Measurements from ENCODE around the gene PCNT. TPM values are rescaled to one million over a fixed set of nuclear protein-coding genes. Genes with fewer than 3 reads are reported as not detected.
"Not testable (repeated sequence)": the region's sequence is repeated elsewhere in the genome, so short reads cannot be mapped to it uniquely, and the experiment has no call there.

Gene PCNT
- total RNA-seq, 1 donor from 2014 or later: 39.9 TPM

DNA sequence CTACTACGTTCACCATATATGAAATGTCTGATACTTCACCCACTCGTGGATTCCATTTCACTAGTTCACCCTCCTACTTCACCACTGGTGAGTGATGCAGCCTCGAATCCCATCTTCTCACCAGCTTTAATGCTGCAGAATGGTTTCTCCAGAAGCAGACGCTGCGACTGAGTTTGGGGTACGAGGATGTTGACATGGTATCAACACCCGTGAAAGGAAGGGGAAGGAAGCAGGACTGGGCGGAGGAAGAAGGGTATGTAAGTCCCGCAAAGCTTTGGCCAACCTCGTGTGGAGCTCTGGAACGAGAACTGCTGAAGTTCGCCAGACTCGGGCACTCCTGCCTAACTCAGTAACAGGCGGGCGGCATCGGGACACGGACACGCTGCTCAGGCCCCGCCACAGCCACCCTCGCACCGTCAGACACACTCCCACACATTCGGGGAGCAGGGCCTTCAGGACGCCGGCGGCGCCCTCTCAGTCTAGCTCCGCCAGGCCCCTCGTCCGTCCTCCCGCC lies 133.9 kb downstream of the PCNT start:
- TF ChIP-seq, protein P1, sequence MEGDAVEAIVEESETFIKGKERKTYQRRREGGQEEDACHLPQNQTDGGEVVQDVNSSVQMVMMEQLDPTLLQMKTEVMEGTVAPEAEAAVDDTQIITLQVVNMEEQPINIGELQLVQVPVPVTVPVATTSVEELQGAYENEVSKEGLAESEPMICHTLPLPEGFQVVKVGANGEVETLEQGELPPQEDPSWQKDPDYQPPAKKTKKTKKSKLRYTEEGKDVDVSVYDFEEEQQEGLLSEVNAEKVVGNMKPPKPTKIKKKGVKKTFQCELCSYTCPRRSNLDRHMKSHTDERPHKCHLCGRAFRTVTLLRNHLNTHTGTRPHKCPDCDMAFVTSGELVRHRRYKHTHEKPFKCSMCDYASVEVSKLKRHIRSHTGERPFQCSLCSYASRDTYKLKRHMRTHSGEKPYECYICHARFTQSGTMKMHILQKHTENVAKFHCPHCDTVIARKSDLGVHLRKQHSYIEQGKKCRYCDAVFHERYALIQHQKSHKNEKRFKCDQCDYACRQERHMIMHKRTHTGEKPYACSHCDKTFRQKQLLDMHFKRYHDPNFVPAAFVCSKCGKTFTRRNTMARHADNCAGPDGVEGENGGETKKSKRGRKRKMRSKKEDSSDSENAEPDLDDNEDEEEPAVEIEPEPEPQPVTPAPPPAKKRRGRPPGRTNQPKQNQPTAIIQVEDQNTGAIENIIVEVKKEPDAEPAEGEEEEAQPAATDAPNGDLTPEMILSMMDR (IDR thresholded peaks at IDR 0.05): no peak
- intact Hi-C loops (cut with DNase I): loop anchor here (1.0 to 5.0 kb wide), 2 partner anchors 134 to 231 kb away; partner anchors contain the start of genes LSS and PCNT
- H3K27me3 ChIP-seq: no peaks in the 10 kb centered on the region
- peak overlapping the region; percentile 80 to 83 for H3K27ac ChIP-seq
- H3K4me3 ChIP-seq: peak overlapping the region; percentile 89 to 99
- H3K9me3 ChIP-seq: no peaks in the 10 kb centered on the region
- peaks cover 0 to 18% of the 10 kb centered on the region in 2 donors for H3K4me1 ChIP-seq
- H3K36me3 ChIP-seq: no peaks in the 10 kb centered on the region
- peak in 1 of 2 donors; percentile 71 for DNase-seq (ENCODE audit: low spot score in 2 of 2)

DNA sequence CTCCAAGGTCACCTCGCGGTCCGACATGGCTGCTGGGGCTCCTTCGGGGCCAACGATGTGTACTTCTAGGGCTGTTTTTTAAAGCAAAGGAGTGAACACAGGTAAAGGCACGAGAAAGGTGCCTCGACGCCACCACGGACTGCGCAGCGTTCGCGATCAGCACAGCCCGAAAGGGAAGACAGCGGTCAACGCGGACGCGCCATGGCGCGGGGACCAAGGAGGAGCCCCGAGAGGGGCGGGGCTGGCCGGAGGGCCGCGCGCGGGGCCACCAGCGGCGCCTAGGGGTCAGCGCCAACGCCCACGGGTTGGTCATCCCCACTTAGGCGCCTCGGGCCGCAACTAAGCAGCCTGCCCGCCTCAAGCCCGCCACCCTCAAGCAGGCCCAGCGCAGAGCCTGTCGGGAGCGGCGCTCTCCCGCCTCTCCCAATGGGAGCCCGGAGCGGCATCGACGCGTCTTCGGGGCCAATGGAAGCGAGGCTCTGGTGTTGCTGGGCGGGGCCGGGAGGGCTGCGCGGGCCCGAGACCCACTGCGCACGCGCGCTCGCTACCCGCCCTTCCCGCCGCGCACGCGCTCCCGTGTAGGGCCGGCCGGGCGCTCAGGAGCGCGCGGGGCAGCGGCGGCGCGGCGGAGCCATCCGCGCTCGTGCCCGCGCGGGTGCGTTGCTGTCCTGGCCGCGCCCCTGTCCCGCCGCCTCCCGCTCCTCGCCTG lies 134.5 kb downstream of the PCNT start, which contains the start of gene DIP2A:
DIP2A (plus strand) TSS at position 577 of the 709 bp plus-strand sequence. CDS start 241 bp downstream, outside the sequence.
- Histone ChIP-seq H3K4me1 (peaks cover 0 to 18% of the 10 kb centered on the region in 2 donors), H3K9me3 (no peaks in the 10 kb centered on the region), H3K4me3 (peak within 1 kb of the TSS; percentile 89 to 99), H3K36me3 (no peaks in the 10 kb centered on the region), H3K27ac (peak within 1 kb of the TSS; percentile 80 to 83), H3K27me3 (no peaks in the 10 kb centered on the region)
- DNase-seq (ENCODE audit: low spot score in 2 of 2): peak; percentile 82 to 97
- TF ChIP-seq, protein P1 (IDR thresholded peaks at IDR 0.05): peak in 2 of 3 experiments; percentile 8 to 23
- intact Hi-C loops (cut with DNase I): loop anchor here (1.0 to 5.0 kb wide), 2 partner anchors 134 to 231 kb away; partner anchors contain the start of genes LSS and PCNT

GRCh38 chr21:46459024-46459355 lies 135.0 kb downstream of the PCNT start:
- Histone ChIP-seq H3K27me3 (no peaks in the 10 kb centered on the region), H3K27ac (peak overlapping the region; percentile 74 to 83), H3K36me3 (no peaks in the 10 kb centered on the region), H3K4me1 (peaks cover 0 to 18% of the 10 kb centered on the region in 2 donors), H3K9me3 (no peaks in the 10 kb centered on the region), H3K4me3 (peak overlapping the region; percentile 89 to 98)
- intact Hi-C loops (cut with DNase I): loop anchor here (5.0 kb wide), 1 partner anchor 232 kb away; the partner anchor contains the start of gene LSS
- TF ChIP-seq, protein P1 (IDR thresholded peaks at IDR 0.05): no peak
- DNase-seq (ENCODE audit: low spot score in 2 of 2): no peak

DNA sequence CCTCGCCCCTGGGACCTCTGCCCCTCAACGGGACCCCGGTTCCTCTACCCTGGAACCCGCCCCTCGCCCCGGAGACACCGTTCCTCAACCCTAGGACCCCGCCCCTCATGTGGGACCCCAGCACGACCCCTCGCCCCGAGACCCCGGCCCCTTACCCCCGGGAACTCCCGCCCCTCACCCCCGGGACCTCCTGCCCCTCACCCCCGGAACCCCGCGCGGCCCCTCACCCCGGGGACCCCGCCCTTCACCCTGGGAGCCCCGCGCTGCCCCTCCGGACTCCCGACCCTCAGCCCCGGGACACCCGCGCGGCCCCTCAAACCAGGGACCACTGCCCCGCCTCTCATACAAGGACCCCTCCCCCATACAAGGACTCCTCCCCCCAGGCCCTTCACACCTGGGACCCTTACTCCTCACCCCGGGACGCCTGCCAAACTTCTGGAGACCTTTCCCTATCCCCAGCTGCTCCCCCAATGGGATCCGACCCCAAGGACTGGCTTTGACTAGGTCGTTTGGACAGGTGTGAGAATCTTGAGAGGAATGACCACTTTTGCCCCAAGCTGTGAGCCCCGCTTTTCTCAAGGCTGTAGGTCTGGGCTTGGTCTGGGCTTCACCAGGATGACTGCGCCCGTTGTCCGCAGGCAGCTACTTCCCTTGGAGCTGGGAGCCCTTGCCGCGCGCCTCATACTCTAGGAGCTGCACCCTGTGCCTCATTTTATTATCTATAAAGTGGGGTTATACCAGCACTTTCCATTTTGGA lies 135.6 kb downstream of the PCNT start:
- no peaks in the 10 kb centered on the region for H3K36me3 ChIP-seq
- H3K4me1 ChIP-seq: peaks cover 0 to 17% of the 10 kb centered on the region in 2 donors
- peak overlapping the region; percentile 89 to 98 for H3K4me3 ChIP-seq
- intact Hi-C loops (cut with DNase I): loop anchor here (5.0 kb wide), 1 partner anchor 232 kb away; the partner anchor contains the start of gene LSS
- TF ChIP-seq, protein P1 (IDR thresholded peaks at IDR 0.05): no peak
- H3K9me3 ChIP-seq: no peaks in the 10 kb centered on the region
- peak in 1 of 2 donors; percentile 70 for DNase-seq (ENCODE audit: low spot score in 2 of 2)
- no peaks in the 10 kb centered on the region for H3K27me3 ChIP-seq
- H3K27ac ChIP-seq: peak overlapping the region; percentile 74 to 83

DNA sequence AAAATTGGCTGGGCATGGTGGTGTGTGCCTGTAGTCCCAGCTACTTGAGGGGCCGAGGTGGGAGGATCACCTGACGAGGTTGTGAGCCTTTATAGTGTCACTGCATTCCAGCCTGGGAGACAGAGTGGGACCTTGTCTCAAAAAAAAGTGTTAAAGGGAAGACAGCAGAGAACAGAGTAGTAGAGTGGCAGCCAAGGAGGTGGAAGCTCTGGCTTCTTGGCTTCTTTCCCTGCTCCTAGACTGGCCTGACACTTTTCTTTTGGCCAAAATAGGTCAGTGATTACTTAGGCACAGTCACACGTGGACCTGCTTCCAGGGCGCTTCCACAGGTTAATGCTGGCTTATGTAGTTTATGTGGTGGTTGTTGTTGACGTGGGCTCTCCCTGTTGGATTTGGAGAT lies 138.0 kb downstream of the PCNT start:
- Histone ChIP-seq H3K9me3 (no peaks in the 10 kb centered on the region), H3K36me3 (no peaks in the 10 kb centered on the region), H3K4me1 (peaks cover 0 to 14% of the 10 kb centered on the region in 2 donors), H3K27me3 (no peaks in the 10 kb centered on the region), H3K27ac (no peak overlapping the region), H3K4me3 (no peak overlapping the region)
- TF ChIP-seq, protein P1 (IDR thresholded peaks at IDR 0.05): no peak
- no peak for DNase-seq (ENCODE audit: low spot score in 2 of 2)
- intact Hi-C loops (cut with DNase I): no loop called here

DNA sequence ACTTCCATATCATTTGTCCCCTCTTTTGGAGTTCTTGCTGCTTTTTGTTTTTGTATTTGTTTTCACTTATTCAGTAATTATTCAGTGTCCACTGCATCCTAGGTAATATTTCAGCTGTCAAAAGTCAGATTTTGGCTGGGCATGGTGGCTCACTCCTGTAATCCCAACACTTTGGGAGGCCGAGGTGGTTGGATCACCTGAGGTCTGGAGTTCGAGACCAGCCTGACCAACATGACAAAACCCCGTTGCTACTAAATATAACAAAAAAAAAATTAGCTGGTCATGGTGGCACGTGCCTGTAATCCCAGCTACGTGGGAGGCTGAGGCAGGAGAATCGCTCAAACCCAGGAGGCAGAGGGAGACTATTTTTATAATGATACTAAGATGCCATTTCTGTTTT lies 141.2 kb downstream of the PCNT start:
- H3K27me3 ChIP-seq; H3K4me1 ChIP-seq; H3K9me3 ChIP-seq; DNase-seq (ENCODE audit: low spot score in 2 of 2); H3K36me3 ChIP-seq; H3K27ac ChIP-seq; H3K4me3 ChIP-seq; intact Hi-C loops (cut with DNase I): not testable (repeated sequence)

Measured in ascending aorta (tissue), 2 donors.